Right atrium auricular region (tissue), 2 donors: Measurements from ENCODE around the gene IGIP. TPM values are rescaled to one million over a fixed set of nuclear protein-coding genes. Genes with fewer than 3 reads are reported as not detected.
A peak's percentile ranks its signal among the peaks of the same experiment; 100 is the strongest.

Experiments used
- DNase-seq: peaks from one replicate; pipeline ENCODE4 v3.0.0-alpha.2; 2019; ENCODE audit warnings: low spot score
- H3K27ac ChIP-seq, 2 donors: fragments of 200-600 bp; sonication (generic); 1 replicate in 1 of 2; 2 replicates in 1 of 2; pipeline ENCODE4 v1.5.1; 2016 to 2019
- H3K27me3 ChIP-seq, 2 donors: fragments of 200-600 bp; sonication (generic); one replicate each; pipeline versions ENCODE4 v1.5.1 to v1.6.0; 2017 to 2019
- H3K36me3 ChIP-seq: fragments of 200-600 bp; sonication (generic); one replicate; pipeline ENCODE4 v1.5.1; 2016
- H3K4me1 ChIP-seq, 2 donors: fragments of 200-600 bp; sonication (generic); one replicate each; pipeline versions ENCODE4 v1.5.1 to v1.6.0; 2017 to 2019
- H3K4me3 ChIP-seq, 2 donors: fragments of 200-600 bp; sonication (generic); 1 replicate in 1 of 2; 2 replicates in 1 of 2; pipeline ENCODE4 v1.5.1; 2017 to 2019; ENCODE audit warnings: mild to moderate bottlenecking in 1 of 2, moderate library complexity in 1 of 2
- H3K9me3 ChIP-seq, 2 donors: fragments of 200-600 bp; sonication (generic); one replicate each; pipeline ENCODE4 v1.5.1; 2019
- CTCF ChIP-seq, 2 donors: fragments of 200-600 bp; sonication (generic); IDR thresholded peaks; one replicate each; pipeline ENCODE4 v1.5.1; 2019; ENCODE audit warnings: antibody characterized with exemption in 2 of 2
- total RNA-seq, 2 donors: library from RNA; depleted of rRNA; stranded (reverse); fragments of >200 nt; gene quantifications; one replicate each; pipeline ENCODE4 v1.1.0, GENCODE V29; 2016

IGIP gene
- 10 to 100 TPM; 13.7 to 13.8 TPM for total RNA-seq

GRCh38 chr5:140125637-140126036, at the start of gene IGIP:
Gene IGIP (plus strand): TSS chr5:140125937. CDS start chr5:140128477, 2,540 bp downstream.
- H3K9me3 ChIP-seq = no peaks in the 10 kb centered on the region
- no peak for TF ChIP-seq CTCF (IDR thresholded peaks at IDR 0.05)
- H3K27ac ChIP-seq = no peak within 1 kb of the TSS
- DNase-seq = no peak
- no peaks in the 10 kb centered on the region for H3K27me3 ChIP-seq
- H3K4me1 ChIP-seq = peaks cover 0 to 10% of the 10 kb centered on the region in 2 donors
- no peaks in the 10 kb centered on the region for H3K36me3 ChIP-seq
- H3K4me3 ChIP-seq = no peak within 1 kb of the TSS

- H3K27ac ChIP-seq = no peak overlapping the region
- no peaks in the 10 kb centered on the region for H3K27me3 ChIP-seq
- H3K4me1 ChIP-seq = no peaks in the 10 kb centered on the region
- no peak for DNase-seq
- no peak for TF ChIP-seq CTCF (IDR thresholded peaks at IDR 0.05)
- no peaks in the 10 kb centered on the region for H3K9me3 ChIP-seq
- no peaks in the 10 kb centered on the region for H3K36me3 ChIP-seq
- no peak overlapping the region for H3K4me3 ChIP-seq
Observed at GRCh38 chr5:140076142-140076541, 49.6 kb upstream of the IGIP start.

- H3K36me3 ChIP-seq = no peaks in the 10 kb centered on the region
- H3K4me1 ChIP-seq = no peaks in the 10 kb centered on the region
- H3K27me3 ChIP-seq = no peaks in the 10 kb centered on the region
- no peak for TF ChIP-seq CTCF (IDR thresholded peaks at IDR 0.05)
- DNase-seq = no peak
- no peak overlapping the region for H3K4me3 ChIP-seq
- no peaks in the 10 kb centered on the region for H3K9me3 ChIP-seq
- no peak overlapping the region for H3K27ac ChIP-seq
Observed at GRCh38 chr5:140076788-140077187, 48.9 kb upstream of the IGIP start.

- Histone ChIP-seq H3K4me3 (no peak overlapping the region), H3K36me3 (no peaks in the 10 kb centered on the region), H3K27me3 (no peaks in the 10 kb centered on the region), H3K9me3 (no peaks in the 10 kb centered on the region), H3K27ac (no peak overlapping the region), H3K4me1 (no peaks in the 10 kb centered on the region)
- no peak for TF ChIP-seq CTCF (IDR thresholded peaks at IDR 0.05)
- DNase-seq = no peak
Observed at GRCh38 chr5:140083120-140083519, 42.6 kb upstream of the IGIP start.

GRCh38 chr5:140083650-140084049, 42.1 kb upstream of the IGIP start:
- TF ChIP-seq CTCF (IDR thresholded peaks at IDR 0.05) = no peak
- Histone ChIP-seq H3K4me1 (no peaks in the 10 kb centered on the region), H3K27ac (no peak overlapping the region), H3K9me3 (no peaks in the 10 kb centered on the region), H3K27me3 (no peaks in the 10 kb centered on the region), H3K4me3 (no peak overlapping the region), H3K36me3 (no peaks in the 10 kb centered on the region)
- no peak for DNase-seq

- Histone ChIP-seq H3K4me1 (no peaks in the 10 kb centered on the region), H3K27ac (peak overlapping the region in 1 of 2 donors; percentile 55)
Observed at GRCh38 chr5:140084541-140084940, 41.2 kb upstream of the IGIP start.

More at GRCh38 chr5:140084541-140084940, 41.2 kb upstream of the IGIP start:
- no peak for TF ChIP-seq CTCF (IDR thresholded peaks at IDR 0.05)
- no peak for DNase-seq
- H3K27me3 ChIP-seq = no peaks in the 10 kb centered on the region
- no peak overlapping the region for H3K4me3 ChIP-seq
- H3K9me3 ChIP-seq = peaks cover 0 to under 1% of the 10 kb centered on the region in 2 donors
- no peaks in the 10 kb centered on the region for H3K36me3 ChIP-seq
